HG03442 (cell line): Measurements from ENCODE around the gene EDC3.

Experiments
- ATAC-seq: cut with Tn5 transposase; IDR thresholded peaks from one replicate; pipeline ENCODE4 v1.9.1; 2021; ENCODE audit warnings: mild to moderate bottlenecking, moderate library complexity; ENCODE audit not compliant: unreplicated experiment

EDC3 gene

GRCh38 chr15:74626752-74627692, 68.8 kb downstream of the EDC3 start:
- ATAC-seq: no peak

- ATAC-seq: no peak
Measured at GRCh38 chr15:74626336-74626735, 69.5 kb downstream of the EDC3 start.

GRCh38 chr15:74625693-74626092, 70.1 kb downstream of the EDC3 start:
- no peak for ATAC-seq

- no peak for ATAC-seq
Measured at GRCh38 chr15:74624020-74624602, 71.7 kb downstream of the EDC3 start.

GRCh38 chr15:74622758-74623157, 73.1 kb downstream of the EDC3 start:
- ATAC-seq: no peak

GRCh38 chr15:74621936-74622335, 73.9 kb downstream of the EDC3 start:
- ATAC-seq: no peak

GRCh38 chr15:74621546-74621920, 74.3 kb downstream of the EDC3 start:
- ATAC-seq: no peak

- ATAC-seq: no peak
Measured at GRCh38 chr15:74620636-74621545, 74.9 kb downstream of the EDC3 start.

GRCh38 chr15:74619916-74620635, 75.7 kb downstream of the EDC3 start:
- no peak for ATAC-seq

- ATAC-seq: no peak
Measured at GRCh38 chr15:74618841-74619596, 76.8 kb downstream of the EDC3 start.

GRCh38 chr15:74616996-74617395, 78.8 kb downstream of the EDC3 start:
- no peak for ATAC-seq

GRCh38 chr15:74616366-74616939, 79.4 kb downstream of the EDC3 start:
- no peak for ATAC-seq

GRCh38 chr15:74615508-74616365, 80.1 kb downstream of the EDC3 start, which contains the start of gene CLK3:
CLK3 (plus strand) TSS chr15:74615836; CDS start chr15:74619197, 3,361 bp downstream.
- ATAC-seq: peak; percentile 68

- ATAC-seq: peak; percentile 51
Measured at GRCh38 chr15:74614744-74615507, 80.9 kb downstream of the EDC3 start.

- ATAC-seq: no peak
Measured at GRCh38 chr15:74613953-74614743, 81.7 kb downstream of the EDC3 start.

- ATAC-seq: no peak
Measured at GRCh38 chr15:74613089-74613952, 82.5 kb downstream of the EDC3 start.
